ENCODE data around the gene C13orf46.

- TF ChIP-seq, protein P1, sequence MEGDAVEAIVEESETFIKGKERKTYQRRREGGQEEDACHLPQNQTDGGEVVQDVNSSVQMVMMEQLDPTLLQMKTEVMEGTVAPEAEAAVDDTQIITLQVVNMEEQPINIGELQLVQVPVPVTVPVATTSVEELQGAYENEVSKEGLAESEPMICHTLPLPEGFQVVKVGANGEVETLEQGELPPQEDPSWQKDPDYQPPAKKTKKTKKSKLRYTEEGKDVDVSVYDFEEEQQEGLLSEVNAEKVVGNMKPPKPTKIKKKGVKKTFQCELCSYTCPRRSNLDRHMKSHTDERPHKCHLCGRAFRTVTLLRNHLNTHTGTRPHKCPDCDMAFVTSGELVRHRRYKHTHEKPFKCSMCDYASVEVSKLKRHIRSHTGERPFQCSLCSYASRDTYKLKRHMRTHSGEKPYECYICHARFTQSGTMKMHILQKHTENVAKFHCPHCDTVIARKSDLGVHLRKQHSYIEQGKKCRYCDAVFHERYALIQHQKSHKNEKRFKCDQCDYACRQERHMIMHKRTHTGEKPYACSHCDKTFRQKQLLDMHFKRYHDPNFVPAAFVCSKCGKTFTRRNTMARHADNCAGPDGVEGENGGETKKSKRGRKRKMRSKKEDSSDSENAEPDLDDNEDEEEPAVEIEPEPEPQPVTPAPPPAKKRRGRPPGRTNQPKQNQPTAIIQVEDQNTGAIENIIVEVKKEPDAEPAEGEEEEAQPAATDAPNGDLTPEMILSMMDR (IDR thresholded peaks at IDR 0.05; ENCODE audit: insufficient read depth, low read length): no peak
- TF ChIP-seq REST (IDR thresholded peaks at IDR 0.05; ENCODE audit: insufficient replicate concordance, low read depth) (no peak), POLR2AphosphoS5 (IDR thresholded peaks at IDR 0.05; ENCODE audit: low read depth) (no peak)
Observed at GRCh38 chr13:113936166-113936965, 37.5 kb downstream of the C13orf46 start.

Data from HL-60 (cell line).